ENCODE measurements around the gene AKNAD1.

The AKNAD1 gene

GRCh38 chr1:108880850-108881249, 24.0 kb upstream of the AKNAD1 start:
- H3K27me3 Mint-ChIP-seq (ENCODE audit: low read depth) = no peaks in the 10 kb centered on the region

GRCh38 chr1:108878678-108879077, 21.8 kb upstream of the AKNAD1 start:
- Mint-ChIP-seq H3K36me3 (ENCODE audit: low read depth) (peaks cover 14% of the 10 kb centered on the region), H3K4me3 (no peak overlapping the region), H3K9me3 (no peaks in the 10 kb centered on the region), H3K4me1 (ENCODE audit: low read depth) (peaks cover 28% of the 10 kb centered on the region), H3K27ac (no peak overlapping the region), H3K27me3 (ENCODE audit: low read depth) (peaks cover 3% of the 10 kb centered on the region)
- DNase-seq (ENCODE audit: low spot score) = no peak

More at GRCh38 chr1:108880850-108881249, 24.0 kb upstream of the AKNAD1 start:
- H3K36me3 Mint-ChIP-seq (ENCODE audit: low read depth) = peaks cover 14% of the 10 kb centered on the region
- H3K4me1 Mint-ChIP-seq (ENCODE audit: low read depth) = peaks cover 29% of the 10 kb centered on the region
- no peak overlapping the region for H3K4me3 Mint-ChIP-seq
- no peaks in the 10 kb centered on the region for H3K9me3 Mint-ChIP-seq
- no peak for DNase-seq (ENCODE audit: low spot score)
- no peak overlapping the region for H3K27ac Mint-ChIP-seq

GRCh38 chr1:108878160-108878469, 21.2 kb upstream of the AKNAD1 start:
- Mint-ChIP-seq H3K27me3 (ENCODE audit: low read depth) (peaks cover 6% of the 10 kb centered on the region), H3K27ac (peak overlapping the region; percentile 67), H3K9me3 (no peaks in the 10 kb centered on the region)

GRCh38 chr1:108877348-108878159, 20.7 kb upstream of the AKNAD1 start:
- Mint-ChIP-seq H3K9me3 (no peaks in the 10 kb centered on the region), H3K4me1 (ENCODE audit: low read depth) (peaks cover 26% of the 10 kb centered on the region), H3K27me3 (ENCODE audit: low read depth) (peaks cover 9% of the 10 kb centered on the region), H3K27ac (peak overlapping the region; percentile 86), H3K4me3 (peak overlapping the region; percentile 93), H3K36me3 (ENCODE audit: low read depth) (peaks cover 14% of the 10 kb centered on the region)
- DNase-seq (ENCODE audit: low spot score) = no peak

More at GRCh38 chr1:108878160-108878469, 21.2 kb upstream of the AKNAD1 start:
- peaks cover 14% of the 10 kb centered on the region for H3K36me3 Mint-ChIP-seq (ENCODE audit: low read depth)
- peak overlapping the region; percentile 93 for H3K4me3 Mint-ChIP-seq
- no peak for DNase-seq (ENCODE audit: low spot score)
- H3K4me1 Mint-ChIP-seq (ENCODE audit: low read depth) = peaks cover 26% of the 10 kb centered on the region

GRCh38 chr1:108871050-108871724, 14.3 kb upstream of the AKNAD1 start:
- Mint-ChIP-seq H3K27me3 (ENCODE audit: low read depth) (peaks cover 48% of the 10 kb centered on the region), H3K27ac (no peak overlapping the region), H3K9me3 (no peaks in the 10 kb centered on the region), H3K4me3 (no peak overlapping the region), H3K36me3 (ENCODE audit: low read depth) (no peaks in the 10 kb centered on the region), H3K4me1 (ENCODE audit: low read depth) (no peaks in the 10 kb centered on the region)
- no peak for DNase-seq (ENCODE audit: low spot score)

- DNase-seq (ENCODE audit: low spot score) = no peak
- H3K36me3 Mint-ChIP-seq (ENCODE audit: low read depth) = no peaks in the 10 kb centered on the region
- H3K27ac Mint-ChIP-seq = no peak overlapping the region
- H3K27me3 Mint-ChIP-seq (ENCODE audit: low read depth) = peaks cover 25% of the 10 kb centered on the region
- H3K4me1 Mint-ChIP-seq (ENCODE audit: low read depth) = peaks cover 4% of the 10 kb centered on the region
- no peak overlapping the region for H3K4me3 Mint-ChIP-seq
- no peaks in the 10 kb centered on the region for H3K9me3 Mint-ChIP-seq
Measured at GRCh38 chr1:108865316-108865910, 8.5 kb upstream of the AKNAD1 start.

GRCh38 chr1:108863984-108864383, 7.1 kb upstream of the AKNAD1 start:
- H3K27ac Mint-ChIP-seq = no peak overlapping the region

GRCh38 chr1:108862698-108863477, 6.0 kb upstream of the AKNAD1 start:
- no peaks in the 10 kb centered on the region for H3K36me3 Mint-ChIP-seq (ENCODE audit: low read depth)
- DNase-seq (ENCODE audit: low spot score) = no peak
- no peaks in the 10 kb centered on the region for H3K9me3 Mint-ChIP-seq
- peaks cover 23% of the 10 kb centered on the region for H3K27me3 Mint-ChIP-seq (ENCODE audit: low read depth)
- H3K27ac Mint-ChIP-seq = no peak overlapping the region
- H3K4me3 Mint-ChIP-seq = no peak overlapping the region
- peaks cover 13% of the 10 kb centered on the region for H3K4me1 Mint-ChIP-seq (ENCODE audit: low read depth)

More at GRCh38 chr1:108863984-108864383, 7.1 kb upstream of the AKNAD1 start:
- H3K36me3 Mint-ChIP-seq (ENCODE audit: low read depth) = no peaks in the 10 kb centered on the region
- peaks cover 4% of the 10 kb centered on the region for H3K4me1 Mint-ChIP-seq (ENCODE audit: low read depth)
- no peak overlapping the region for H3K4me3 Mint-ChIP-seq
- DNase-seq (ENCODE audit: low spot score) = no peak
- H3K9me3 Mint-ChIP-seq = no peaks in the 10 kb centered on the region
- H3K27me3 Mint-ChIP-seq (ENCODE audit: low read depth) = peaks cover 25% of the 10 kb centered on the region

GRCh38 chr1:108862017-108862610, 5.2 kb upstream of the AKNAD1 start:
- H3K4me1 Mint-ChIP-seq (ENCODE audit: low read depth) = peaks cover 13% of the 10 kb centered on the region
- H3K27me3 Mint-ChIP-seq (ENCODE audit: low read depth) = peaks cover 24% of the 10 kb centered on the region
- no peak overlapping the region for H3K27ac Mint-ChIP-seq

GRCh38 chr1:108861566-108861965, 4.7 kb upstream of the AKNAD1 start:
- DNase-seq (ENCODE audit: low spot score) = no peak
- H3K9me3 Mint-ChIP-seq = no peaks in the 10 kb centered on the region
- no peak overlapping the region for H3K4me3 Mint-ChIP-seq
- H3K27me3 Mint-ChIP-seq (ENCODE audit: low read depth) = peaks cover 21% of the 10 kb centered on the region
- H3K27ac Mint-ChIP-seq = no peak overlapping the region
- no peaks in the 10 kb centered on the region for H3K36me3 Mint-ChIP-seq (ENCODE audit: low read depth)
- peaks cover 13% of the 10 kb centered on the region for H3K4me1 Mint-ChIP-seq (ENCODE audit: low read depth)

More at GRCh38 chr1:108862017-108862610, 5.2 kb upstream of the AKNAD1 start:
- Mint-ChIP-seq H3K4me3 (no peak overlapping the region), H3K36me3 (ENCODE audit: low read depth) (no peaks in the 10 kb centered on the region), H3K9me3 (no peaks in the 10 kb centered on the region)
- DNase-seq (ENCODE audit: low spot score) = no peak

- no peak overlapping the region for H3K4me3 Mint-ChIP-seq
- peaks cover 15% of the 10 kb centered on the region for H3K4me1 Mint-ChIP-seq (ENCODE audit: low read depth)
- no peak overlapping the region for H3K27ac Mint-ChIP-seq
- no peaks in the 10 kb centered on the region for H3K36me3 Mint-ChIP-seq (ENCODE audit: low read depth)
- DNase-seq (ENCODE audit: low spot score) = no peak
- no peaks in the 10 kb centered on the region for H3K9me3 Mint-ChIP-seq
- peaks cover 26% of the 10 kb centered on the region for H3K27me3 Mint-ChIP-seq (ENCODE audit: low read depth)
Measured at GRCh38 chr1:108860190-108860907, 3.5 kb upstream of the AKNAD1 start.

- H3K4me1 Mint-ChIP-seq (ENCODE audit: low read depth) = peaks cover 20% of the 10 kb centered on the region
- H3K4me3 Mint-ChIP-seq = no peak overlapping the region
- DNase-seq (ENCODE audit: low spot score) = no peak
- no peaks in the 10 kb centered on the region for H3K9me3 Mint-ChIP-seq
- H3K36me3 Mint-ChIP-seq (ENCODE audit: low read depth) = no peaks in the 10 kb centered on the region
- peaks cover 36% of the 10 kb centered on the region for H3K27me3 Mint-ChIP-seq (ENCODE audit: low read depth)
- no peak overlapping the region for H3K27ac Mint-ChIP-seq
Measured at GRCh38 chr1:108858230-108858950, 1.5 kb upstream of the AKNAD1 start.
